ACC112 (cell line): ENCODE measurements around the gene KRTAP29-1.
"Not testable (repeated sequence)": the region's sequence is repeated elsewhere in the genome, so short reads cannot be mapped to it uniquely, and the experiment has no call there.

Experiments used
- H2AFZ ChIP-seq: fragments of 200-600 bp; sonication (generic); one replicate; pipeline ENCODE4 v1.6.0; 2017; ENCODE audit warnings: antibody characterized with exemption, low read length; ENCODE audit not compliant: unreplicated experiment
- H3K27ac ChIP-seq: fragments of 200-600 bp; sonication (generic); 2 replicates; pipeline ENCODE4 v1.5.1; 2014; ENCODE audit warnings: low read depth, mild to moderate bottlenecking, antibody characterized with exemption, low read length, moderate library complexity
- H3K27me3 ChIP-seq: fragments of 200-600 bp; sonication (generic); 2 replicates; pipeline ENCODE4 v1.6.1; 2014; ENCODE audit warnings: mild to moderate bottlenecking, antibody characterized with exemption, low read length, moderate library complexity, mixed read lengths; ENCODE audit not compliant: insufficient read depth
- H3K36me3 ChIP-seq: fragments of 200-600 bp; sonication (generic); 2 replicates; pipeline ENCODE4 v1.6.1; 2016; ENCODE audit warnings: mild to moderate bottlenecking, antibody characterized with exemption, low read length, moderate library complexity, mixed read lengths; ENCODE audit not compliant: insufficient read depth
- H3K4me1 ChIP-seq: fragments of 200-600 bp; sonication (generic); one replicate; pipeline ENCODE4 v1.6.1; 2016; ENCODE audit warnings: low read length, mixed read lengths; ENCODE audit not compliant: insufficient read depth, unreplicated experiment, control insufficient read depth
- H3K4me3 ChIP-seq: fragments of 200-600 bp; sonication (generic); 2 replicates; pipeline ENCODE4 v1.5.1; 2014; ENCODE audit warnings: mild to moderate bottlenecking, low read depth, low read length
- H3K79me2 ChIP-seq: fragments of 200-600 bp; sonication (generic); one replicate; pipeline ENCODE4 v1.6.0; 2016; ENCODE audit warnings: low read length; ENCODE audit not compliant: control insufficient read depth, unreplicated experiment, insufficient read depth

Gene KRTAP29-1

DNA sequence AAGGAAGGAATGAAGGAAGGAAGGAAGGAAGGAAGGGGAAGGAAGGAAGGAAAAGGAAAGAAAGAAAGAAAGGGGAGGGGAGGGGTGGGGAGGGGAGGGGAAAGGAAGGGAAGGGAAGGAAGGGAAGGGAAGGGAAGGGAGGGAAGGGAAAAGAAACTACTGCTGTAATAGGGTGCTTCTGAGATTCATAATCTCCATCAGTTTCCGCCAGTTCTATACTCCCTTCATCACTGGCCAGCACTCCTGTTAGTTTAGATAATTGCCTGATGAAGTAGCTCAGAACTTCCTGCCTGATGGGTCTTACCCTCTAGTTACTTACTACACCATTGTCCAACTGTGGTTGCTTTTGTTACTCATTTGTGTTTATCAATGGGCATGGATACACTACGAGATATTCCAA is 39.4 kb downstream of the KRTAP29-1 start:
- no peaks in the 10 kb centered on the region for H3K36me3 ChIP-seq
- H3K79me2 ChIP-seq: no peaks in the 10 kb centered on the region
- peaks cover 15% of the 10 kb centered on the region for H3K27me3 ChIP-seq
- H3K4me1 ChIP-seq: no peaks in the 10 kb centered on the region
- no peak overlapping the region for H2AFZ ChIP-seq
- no peak overlapping the region for H3K4me3 ChIP-seq
- H3K27ac ChIP-seq: no peak overlapping the region

- H3K36me3 ChIP-seq: no peaks in the 10 kb centered on the region
- no peak overlapping the region for H3K4me3 ChIP-seq
- no peaks in the 10 kb centered on the region for H3K79me2 ChIP-seq
- H3K4me1 ChIP-seq: no peaks in the 10 kb centered on the region
- H3K27ac ChIP-seq: no peak overlapping the region
- no peak overlapping the region for H2AFZ ChIP-seq
- peaks cover 13% of the 10 kb centered on the region for H3K27me3 ChIP-seq
Measured at GRCh38 chr17:41258406-41258805, 44.2 kb downstream of the KRTAP29-1 start.

- no peaks in the 10 kb centered on the region for H3K4me1 ChIP-seq
- H3K27ac ChIP-seq: no peak overlapping the region
- H2AFZ ChIP-seq: no peak overlapping the region
- H3K27me3 ChIP-seq: peaks cover 27% of the 10 kb centered on the region
- H3K36me3 ChIP-seq: no peaks in the 10 kb centered on the region
- H3K79me2 ChIP-seq: no peaks in the 10 kb centered on the region
- no peak overlapping the region for H3K4me3 ChIP-seq
Measured at GRCh38 chr17:41256291-41256685, 46.4 kb downstream of the KRTAP29-1 start.

- not testable (repeated sequence) for H3K27ac ChIP-seq, H3K79me2 ChIP-seq, H2AFZ ChIP-seq, H3K4me1 ChIP-seq, H3K4me3 ChIP-seq, H3K36me3 ChIP-seq
- peaks cover 33% of the 10 kb centered on the region for H3K27me3 ChIP-seq
Measured at GRCh38 chr17:41255381-41256290, 47.0 kb downstream of the KRTAP29-1 start, which contains the start of gene KRTAP9-9. Gene KRTAP9-9, plus strand, starts transcription at chr17:41255384.

GRCh38 chr17:41254861-41255260 is 47.8 kb downstream of the KRTAP29-1 start:
- H2AFZ ChIP-seq: no peak overlapping the region
- no peak overlapping the region for H3K4me3 ChIP-seq
- no peaks in the 10 kb centered on the region for H3K36me3 ChIP-seq
- H3K79me2 ChIP-seq: no peaks in the 10 kb centered on the region
- no peaks in the 10 kb centered on the region for H3K4me1 ChIP-seq
- peaks cover 37% of the 10 kb centered on the region for H3K27me3 ChIP-seq
- no peak overlapping the region for H3K27ac ChIP-seq
